Placental epithelial cell (primary cell): ENCODE results near the gene APEX1. TPM values are rescaled to one million over a fixed set of nuclear protein-coding genes. Genes with fewer than 3 reads are reported as not detected.

Experiments used
- small RNA-seq: library from RNA; depleted of rRNA; stranded (forward); fragments of <200 nt; gene quantifications from one replicate; pipeline ENCODE3, GENCODE V24; 2012
- total RNA-seq: library from RNA; depleted of rRNA; stranded (reverse); fragments of >200 nt; gene quantifications from 2 replicates; pipeline ENCODE4 v1.2.3, GENCODE V29; 2012

APEX1 gene
- 92.7 and 102 TPM in 2 replicates for total RNA-seq

GRCh38 chr14:20454516-20455354, at the start of gene APEX1, which contains the start of gene OSGEP:
Gene APEX1, plus strand, starts transcription at chr14:20455226. Its CDS starts 420 bp downstream, at chr14:20455646.
Gene OSGEP, minus strand, starts transcription at chr14:20454812. Its CDS starts 129 bp downstream, at chr14:20454683.

GRCh38 chr14:20412876-20413743, 41.9 kb upstream of the APEX1 start, which contains the start of gene TEP1:
Gene TEP1, minus strand, starts transcription at chr14:20413501. Its CDS starts 5,062 bp downstream, at chr14:20408439.

GRCh38 chr14:20435582-20436362, 19.3 kb upstream of the APEX1 start, which contains the start of gene KLHL33:
Gene KLHL33, minus strand, starts transcription at chr14:20436166. Its CDS starts 355 bp downstream, at chr14:20435811.

GRCh38 chr14:20461225-20462141, 6.5 kb downstream of the APEX1 start, which contains the start of gene PIP4P1:
Gene PIP4P1, minus strand, starts transcription at chr14:20461434. Its CDS starts 109 bp downstream, at chr14:20461325.

GRCh38 chr14:20469242-20469889, 14.3 kb downstream of the APEX1 start, which contains the start of gene PNP:
Gene PNP, plus strand, starts transcription at chr14:20469406. Its CDS starts 119 bp downstream, at chr14:20469525.

Small RNA genes within 50 kb of the gene (small RNA-seq; reads per million reads assigned to genes)
- gene RNA5SP382, result 0.58 reads per million, percentile 34 among the genes with 10 or more reads in this experiment

Other genes with a start within 250 kb of the APEX1 start
- not detected in 2 replicates for gene OR11H6, start 231.5 kb upstream of the APEX1 start, total RNA-seq
- not detected in 2 replicates for gene OR11H7, start 226.2 kb upstream of the APEX1 start, total RNA-seq
- not detected in 2 replicates for gene OR11H4, start 215.9 kb upstream of the APEX1 start, total RNA-seq
- gene TTC5, start 149.3 kb upstream of the APEX1 start, total RNA-seq, result 14.9 and 16.7 TPM in 2 replicates
- 43.7 and 55.4 TPM in 2 replicates for gene CCNB1IP1, start 121.9 kb upstream of the APEX1 start, total RNA-seq
- 5.3 and 13.0 TPM in 2 replicates for gene PARP2, start 111.6 kb upstream of the APEX1 start, total RNA-seq
- 15.7 and 20.1 TPM in 2 replicates for gene TEP1, start 41.7 kb upstream of the APEX1 start, total RNA-seq
- under 0.01 TPM in 1 of 2 replicates, not detected in the other for gene KLHL33, start 19.1 kb upstream of the APEX1 start, total RNA-seq
- 27.9 and 39.0 TPM in 2 replicates for gene OSGEP, start 414 bp upstream of the APEX1 start, total RNA-seq
- 18.8 and 19.2 TPM in 2 replicates for gene PIP4P1, start 6.2 kb downstream of the APEX1 start, total RNA-seq
- gene PNP, start 14.2 kb downstream of the APEX1 start, total RNA-seq, result 44.0 and 58.5 TPM in 2 replicates
- gene RNASE10, start 50.3 kb downstream of the APEX1 start, total RNA-seq, result not detected in 2 replicates
- not detected in 2 replicates for gene RNASE9, start 105.8 kb downstream of the APEX1 start, total RNA-seq
- gene RNASE11, start 132.8 kb downstream of the APEX1 start, total RNA-seq, result not detected in 2 replicates
- gene RNASE12, start 136.2 kb downstream of the APEX1 start, total RNA-seq, result not detected in 2 replicates
- gene OR6S1, start 186.5 kb downstream of the APEX1 start, total RNA-seq, result not detected in 2 replicates
- gene RNASE4, start 229.3 kb downstream of the APEX1 start, total RNA-seq, result 16.9 and 20.0 TPM in 2 replicates
- gene ANG, start 233.5 kb downstream of the APEX1 start, total RNA-seq, result 6.5 and 6.7 TPM in 2 replicates